Transverse colon (tissue), 4 donors: ENCODE data around the gene NCCRP1. TPM values are rescaled to one million over a fixed set of nuclear protein-coding genes. Genes with fewer than 3 reads are reported as not detected.

Experiments
- DNase-seq: peaks from one replicate; pipeline ENCODE4 v3.0.0-alpha.2; 2019
- H3K27ac ChIP-seq, 4 donors: fragments of 200-600 bp; sonication (generic); 2 replicates each; pipeline ENCODE4 v1.5.1; 2016 to 2018; ENCODE audit warnings: inconsistent platforms in 4 of 4
- H3K27me3 ChIP-seq: fragments of 200-600 bp; sonication (generic); 2 replicates; pipeline ENCODE4 v1.5.1; 2017; ENCODE audit warnings: inconsistent platforms
- H3K36me3 ChIP-seq, 4 donors: fragments of 200-600 bp; sonication (generic); 2 replicates each; pipeline ENCODE4 v1.5.1; 2017 to 2019; ENCODE audit warnings: inconsistent platforms in 4 of 4
- H3K4me1 ChIP-seq, 4 donors: fragments of 200-600 bp; sonication (generic); 2 replicates each; pipeline ENCODE4 v1.5.1; 2017 to 2020; ENCODE audit warnings: inconsistent platforms in 4 of 4
- H3K4me3 ChIP-seq, 4 donors: fragments of 200-600 bp; sonication (generic); 1 replicate in 1 of 4; 2 replicates in 3 of 4; pipeline versions ENCODE4 v1.5.1 to v1.6.1; 2017 to 2019; ENCODE audit warnings: inconsistent platforms in 4 of 4
- H3K9me3 ChIP-seq, 2 donors: fragments of 200-600 bp; sonication (generic); 2 replicates each; pipeline ENCODE4 v1.5.1; 2017 to 2019; ENCODE audit warnings: inconsistent platforms in 2 of 2
- EP300 ChIP-seq: sonication (generic); formaldehyde crosslinking; IDR thresholded peaks from one replicate; pipeline ENCODE4 v1.6.1; 2017; ENCODE audit warnings: antibody characterized with exemption, low read depth
- POLR2A ChIP-seq: fragments of 450-650 bp; IDR thresholded peaks from one replicate; pipeline ENCODE4 v1.6.1; 2016; ENCODE audit warnings: antibody characterized with exemption, mild to moderate bottlenecking, moderate library complexity
- POLR2AphosphoS5 ChIP-seq, 3 donors: sonication (generic); formaldehyde crosslinking; IDR thresholded peaks; one replicate each; pipeline ENCODE4 v1.6.1; 2016; ENCODE audit warnings: antibody characterized with exemption in 3 of 3
- WGBS, 2 donors: methylation state at CpG; one replicate each; pipeline ENCODE4 v1.1.5; 2018; ENCODE audit warnings: low coverage in 1 of 2; 5-methylcytosine and 5-hydroxymethylcytosine counted together
- in situ Hi-C, 4 donors: fragments of 200-750 bp; cut with MboI; loops; one replicate each; pipeline versions ENCODE4 v1.15.0 to v1.15.1; 2017; ENCODE audit warnings: low sequenced_read_pairs in 3 of 4, low pct_ligation_motif_present in 1 of 4, low pct_unique_long_range_greater_than_20kb in 1 of 4
- intact Hi-C: fragments of 100-400 bp; cut with DNase I; formaldehyde crosslinking; loops from one replicate; pipeline ENCODE4 v1.15.1; 2023; ENCODE audit warnings: low total_unique reads
- total RNA-seq, 4 donors: library from RNA; depleted of rRNA; stranded (reverse); fragments of >200 nt; gene quantifications; one replicate each; pipeline ENCODE4 v1.1.0, GENCODE V29; 2016
- TF ChIP-seq, protein P1 (sequence below), 5 experiments: fragments of 200-600 bp in 3 of 5; fragments of 450-650 bp in 2 of 5; sonication (generic) in 3 of 5; IDR thresholded peaks; 1 replicate in 2 of 5; 2 replicates in 3 of 5; pipeline ENCODE4 v1.5.1; 2016 to 2017; ENCODE audit warnings: antibody characterized with exemption in 5 of 5, inconsistent platforms in 3 of 5, mild to moderate bottlenecking in 2 of 5, moderate library complexity in 1 of 5

The NCCRP1 gene
- total RNA-seq, 4 donors from 2014 or later, result 0.14 to 3.0 (median 1.1) TPM; not detected in 1

DNA sequence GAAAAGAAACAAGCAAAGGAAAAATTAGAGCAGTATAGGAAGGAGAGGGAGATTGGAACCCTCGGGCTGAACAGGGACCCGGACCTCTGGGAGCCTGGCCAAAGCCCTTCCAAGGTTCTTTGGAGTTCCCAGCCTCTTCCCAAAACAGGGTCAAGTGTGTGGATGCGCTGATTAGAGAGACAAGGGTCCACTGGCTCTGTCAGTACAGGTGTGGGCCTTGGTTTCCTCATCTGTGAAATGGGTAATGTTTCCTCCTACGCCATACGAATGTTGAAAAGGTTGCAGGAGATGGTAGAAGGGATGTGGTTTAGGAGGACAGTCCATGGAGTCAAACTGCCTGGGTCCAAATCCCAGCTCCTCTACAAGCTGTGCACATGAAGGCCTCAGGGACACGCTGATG, 9.4 kb downstream of the NCCRP1 start:
- no peak overlapping the region for H3K4me3 ChIP-seq
- no peak overlapping the region for H3K27ac ChIP-seq
- in situ Hi-C loops, result loop anchor here in 1 of 4 donors (25.0 kb wide), 1 partner anchor 619 kb away; no protein-coding TSS in a partner anchor
- intact Hi-C loops, result no loop called here
- peaks cover 53% of the 10 kb centered on the region for H3K27me3 ChIP-seq
- no peaks in the 10 kb centered on the region for H3K36me3 ChIP-seq
- no peaks in the 10 kb centered on the region for H3K9me3 ChIP-seq
- WGBS, 2 donors, result 74 to 78% methylated on average over 3 to 6 of the region's 6 CpGs
- no peaks in the 10 kb centered on the region for H3K4me1 ChIP-seq
- TF ChIP-seq EP300 (no peak), POLR2A (no peak), POLR2AphosphoS5 (IDR thresholded peaks at IDR 0.05) (no peak)
- TF ChIP-seq, protein P1, sequence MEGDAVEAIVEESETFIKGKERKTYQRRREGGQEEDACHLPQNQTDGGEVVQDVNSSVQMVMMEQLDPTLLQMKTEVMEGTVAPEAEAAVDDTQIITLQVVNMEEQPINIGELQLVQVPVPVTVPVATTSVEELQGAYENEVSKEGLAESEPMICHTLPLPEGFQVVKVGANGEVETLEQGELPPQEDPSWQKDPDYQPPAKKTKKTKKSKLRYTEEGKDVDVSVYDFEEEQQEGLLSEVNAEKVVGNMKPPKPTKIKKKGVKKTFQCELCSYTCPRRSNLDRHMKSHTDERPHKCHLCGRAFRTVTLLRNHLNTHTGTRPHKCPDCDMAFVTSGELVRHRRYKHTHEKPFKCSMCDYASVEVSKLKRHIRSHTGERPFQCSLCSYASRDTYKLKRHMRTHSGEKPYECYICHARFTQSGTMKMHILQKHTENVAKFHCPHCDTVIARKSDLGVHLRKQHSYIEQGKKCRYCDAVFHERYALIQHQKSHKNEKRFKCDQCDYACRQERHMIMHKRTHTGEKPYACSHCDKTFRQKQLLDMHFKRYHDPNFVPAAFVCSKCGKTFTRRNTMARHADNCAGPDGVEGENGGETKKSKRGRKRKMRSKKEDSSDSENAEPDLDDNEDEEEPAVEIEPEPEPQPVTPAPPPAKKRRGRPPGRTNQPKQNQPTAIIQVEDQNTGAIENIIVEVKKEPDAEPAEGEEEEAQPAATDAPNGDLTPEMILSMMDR (IDR thresholded peaks at IDR 0.05), result no peak
- no peak for DNase-seq

GRCh38 chr19:39207293-39207836, 10.6 kb downstream of the NCCRP1 start:
- in situ Hi-C loops, result loop anchor here in 1 of 4 donors (25.0 kb wide), 1 partner anchor 620 kb away; no protein-coding TSS in a partner anchor
- no peak overlapping the region for H3K4me3 ChIP-seq

DNA sequence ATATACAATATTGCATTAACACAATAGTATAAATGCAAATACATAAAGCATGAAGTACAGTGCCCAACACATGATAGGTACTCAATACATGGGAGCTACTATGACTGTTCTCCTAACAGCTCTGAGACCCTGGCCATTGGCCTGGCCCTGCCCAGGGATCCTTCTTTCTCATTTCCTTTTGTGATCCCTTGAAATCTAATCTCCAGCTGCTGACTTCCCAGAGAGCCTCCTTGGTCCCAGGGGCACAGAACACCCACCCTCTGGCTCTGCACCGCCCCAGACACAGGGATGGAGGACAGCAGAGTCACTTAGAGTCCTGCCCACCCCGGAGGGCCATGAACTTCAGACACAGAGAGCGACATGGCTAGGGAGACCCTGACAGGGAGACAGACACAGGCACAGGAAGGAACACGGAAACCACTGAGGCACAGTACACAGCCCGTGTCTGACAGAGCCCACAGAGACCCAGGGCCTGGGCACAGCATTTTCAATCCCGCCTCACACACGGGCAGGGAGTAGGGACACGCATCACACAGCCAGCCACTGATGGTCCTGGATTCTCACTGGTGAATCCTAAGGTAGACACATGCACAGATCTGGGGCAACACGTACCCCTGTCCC, 11.5 kb downstream of the NCCRP1 start:
- Histone ChIP-seq H3K27ac (no peak overlapping the region), H3K9me3 (no peaks in the 10 kb centered on the region), H3K36me3 (no peaks in the 10 kb centered on the region), H3K27me3 (peaks cover 38% of the 10 kb centered on the region), H3K4me1 (no peaks in the 10 kb centered on the region), H3K4me3 (no peak overlapping the region)
- DNase-seq, result no peak
- TF ChIP-seq, protein P1 (IDR thresholded peaks at IDR 0.05), result no peak
- TF ChIP-seq EP300 (no peak), POLR2A (no peak), POLR2AphosphoS5 (IDR thresholded peaks at IDR 0.05) (no peak)
- in situ Hi-C loops, result loop anchor here in 1 of 4 donors (25.0 kb wide), 1 partner anchor 621 kb away; no protein-coding TSS in a partner anchor
- intact Hi-C loops, result no loop called here
- 52 to 80% methylated on average over 2 to 8 of the region's 9 CpGs for WGBS, 2 donors

More at GRCh38 chr19:39207293-39207836, 10.6 kb downstream of the NCCRP1 start:
- DNase-seq, result no peak
- intact Hi-C loops, result no loop called here
- TF ChIP-seq, protein P1 (IDR thresholded peaks at IDR 0.05), result no peak
- Histone ChIP-seq H3K36me3 (no peaks in the 10 kb centered on the region), H3K4me1 (no peaks in the 10 kb centered on the region), H3K27me3 (peaks cover 46% of the 10 kb centered on the region), H3K27ac (no peak overlapping the region), H3K9me3 (no peaks in the 10 kb centered on the region)
- WGBS, 2 donors, result 47 to 62% methylated on average over 4 to 6 of the region's 6 CpGs

DNA sequence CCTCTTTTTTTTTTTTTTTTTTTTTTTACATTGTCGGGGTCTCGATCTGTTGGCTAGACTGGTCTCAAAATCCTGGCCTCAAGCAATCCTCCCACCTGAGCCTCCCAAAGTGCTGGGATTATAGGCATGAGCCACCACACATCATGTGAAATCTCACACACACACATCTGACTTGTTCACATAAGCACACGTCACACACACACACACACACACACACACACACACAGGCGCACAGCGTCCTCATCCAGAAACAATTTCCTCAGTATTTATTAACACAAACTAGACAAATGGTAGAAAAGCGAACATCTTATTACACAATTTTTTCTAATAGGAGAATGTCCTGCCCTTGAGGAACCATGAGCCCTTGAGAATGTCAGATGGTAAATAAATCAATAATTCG, 12.4 kb downstream of the NCCRP1 start:
- Histone ChIP-seq H3K4me1 (no peaks in the 10 kb centered on the region), H3K36me3 (no peaks in the 10 kb centered on the region), H3K9me3 (no peaks in the 10 kb centered on the region), H3K4me3 (no peak overlapping the region), H3K27ac (no peak overlapping the region), H3K27me3 (peaks cover 29% of the 10 kb centered on the region)
- 72 to 77% methylated on average over 6 to 7 of the region's 7 CpGs for WGBS, 2 donors
- intact Hi-C loops, result no loop called here
- in situ Hi-C loops, result loop anchor here in 1 of 4 donors (25.0 kb wide), 1 partner anchor 622 kb away; no protein-coding TSS in a partner anchor
- TF ChIP-seq, protein P1 (IDR thresholded peaks at IDR 0.05), result no peak
- TF ChIP-seq EP300 (no peak), POLR2AphosphoS5 (IDR thresholded peaks at IDR 0.05) (no peak), POLR2A (no peak)
- no peak for DNase-seq
